ENCODE results near the gene EPHA2. TPM values are rescaled to one million over a fixed set of nuclear protein-coding genes. Genes with fewer than 3 reads are reported as not detected.
"Not testable (repeated sequence)": the region's sequence is repeated elsewhere in the genome, so short reads cannot be mapped to it uniquely, and the experiment has no call there.

Gene EPHA2
- total RNA-seq, 1 donor from 2014 or later, result 25.0 TPM

DNA sequence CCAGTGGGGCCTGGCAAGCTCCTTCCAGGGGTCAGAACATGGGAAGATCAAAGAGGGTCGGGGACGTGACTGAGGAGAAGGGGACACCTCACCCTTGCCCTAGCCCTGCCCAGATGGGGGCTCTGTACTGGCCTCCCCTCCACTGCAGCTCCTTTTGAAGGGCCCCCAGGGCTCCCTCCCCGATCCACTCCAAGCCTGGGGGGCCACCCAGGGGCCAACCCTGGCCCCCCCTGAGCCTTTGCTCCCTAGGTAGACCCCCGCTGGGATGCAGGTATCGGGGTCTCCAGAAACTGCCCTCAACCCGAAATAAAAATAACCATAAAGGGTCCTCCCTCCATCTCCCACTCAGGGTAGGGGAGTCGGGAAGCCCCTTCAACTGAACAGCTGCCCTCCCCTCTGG lies 45.0 kb downstream of the EPHA2 start:
- H3K36me3 Mint-ChIP-seq (ENCODE audit: low read depth), result peaks cover 3% of the 10 kb centered on the region
- H3K4me1 Mint-ChIP-seq, result peaks cover 8% of the 10 kb centered on the region
- DNase-seq (ENCODE audit: low read depth, low spot score), result no peak
- no peaks in the 10 kb centered on the region for H3K9me3 Mint-ChIP-seq
- TF ChIP-seq, protein P1, sequence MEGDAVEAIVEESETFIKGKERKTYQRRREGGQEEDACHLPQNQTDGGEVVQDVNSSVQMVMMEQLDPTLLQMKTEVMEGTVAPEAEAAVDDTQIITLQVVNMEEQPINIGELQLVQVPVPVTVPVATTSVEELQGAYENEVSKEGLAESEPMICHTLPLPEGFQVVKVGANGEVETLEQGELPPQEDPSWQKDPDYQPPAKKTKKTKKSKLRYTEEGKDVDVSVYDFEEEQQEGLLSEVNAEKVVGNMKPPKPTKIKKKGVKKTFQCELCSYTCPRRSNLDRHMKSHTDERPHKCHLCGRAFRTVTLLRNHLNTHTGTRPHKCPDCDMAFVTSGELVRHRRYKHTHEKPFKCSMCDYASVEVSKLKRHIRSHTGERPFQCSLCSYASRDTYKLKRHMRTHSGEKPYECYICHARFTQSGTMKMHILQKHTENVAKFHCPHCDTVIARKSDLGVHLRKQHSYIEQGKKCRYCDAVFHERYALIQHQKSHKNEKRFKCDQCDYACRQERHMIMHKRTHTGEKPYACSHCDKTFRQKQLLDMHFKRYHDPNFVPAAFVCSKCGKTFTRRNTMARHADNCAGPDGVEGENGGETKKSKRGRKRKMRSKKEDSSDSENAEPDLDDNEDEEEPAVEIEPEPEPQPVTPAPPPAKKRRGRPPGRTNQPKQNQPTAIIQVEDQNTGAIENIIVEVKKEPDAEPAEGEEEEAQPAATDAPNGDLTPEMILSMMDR (conservative IDR thresholded peaks at IDR 0.05), result no peak
- peak overlapping the region; percentile 91 for H3K27ac Mint-ChIP-seq (ENCODE audit: unreplicated experiment)
- peaks cover 7% of the 10 kb centered on the region for H3K27me3 Mint-ChIP-seq (ENCODE audit: low read depth)
- no peak overlapping the region for H3K4me3 Mint-ChIP-seq

DNA sequence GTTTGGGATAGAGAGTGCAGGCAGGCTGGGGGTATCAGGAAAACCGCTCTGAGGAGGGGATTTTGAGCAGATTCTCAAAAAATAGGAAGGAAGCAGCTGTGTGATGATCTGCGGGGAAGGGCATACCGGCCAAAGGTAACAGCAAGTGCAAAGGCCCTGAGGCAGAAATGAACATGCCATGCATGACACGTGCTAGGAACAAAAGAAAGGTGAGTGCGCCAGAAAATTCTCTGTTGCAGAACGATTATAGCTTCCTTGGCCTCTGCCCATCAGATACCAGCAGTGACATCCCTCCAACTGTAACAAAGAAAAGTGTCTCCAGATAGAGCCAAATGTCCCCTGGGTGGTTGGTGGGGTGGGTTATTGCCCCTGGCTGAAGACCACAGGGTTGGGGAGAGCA lies 45.4 kb downstream of the EPHA2 start:
- Mint-ChIP-seq H3K4me3 (no peak overlapping the region), H3K9me3 (no peaks in the 10 kb centered on the region), H3K27ac (ENCODE audit: unreplicated experiment) (no peak overlapping the region), H3K4me1 (peaks cover 8% of the 10 kb centered on the region), H3K27me3 (ENCODE audit: low read depth) (peaks cover 7% of the 10 kb centered on the region), H3K36me3 (ENCODE audit: low read depth) (peaks cover 3% of the 10 kb centered on the region)
- no peak for DNase-seq (ENCODE audit: low read depth, low spot score)
- TF ChIP-seq, protein P1 (conservative IDR thresholded peaks at IDR 0.05), result no peak

DNA sequence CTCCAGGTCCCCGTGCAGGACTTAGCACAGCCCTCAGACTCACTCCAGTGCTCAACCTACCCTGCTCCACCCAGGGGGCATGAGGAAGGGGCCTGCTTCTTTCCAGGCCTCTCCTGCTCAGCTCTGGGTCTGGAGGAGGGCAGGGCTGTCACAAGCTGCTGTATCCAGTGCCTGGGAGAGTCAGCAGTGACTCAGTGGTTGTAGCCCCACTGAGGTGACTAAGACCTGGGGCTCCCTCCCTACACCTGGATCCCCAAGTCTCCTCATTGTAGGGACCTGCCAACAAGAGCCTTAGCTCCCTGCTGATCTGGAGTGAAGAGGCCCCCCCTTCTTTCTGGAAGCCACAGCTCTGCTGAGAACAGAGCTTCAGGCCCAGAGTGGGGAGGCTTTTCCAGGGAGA lies 46.3 kb downstream of the EPHA2 start:
- H3K4me3 Mint-ChIP-seq, result no peak overlapping the region
- H3K9me3 Mint-ChIP-seq, result no peaks in the 10 kb centered on the region
- DNase-seq (ENCODE audit: low read depth, low spot score), result no peak
- H3K36me3 Mint-ChIP-seq (ENCODE audit: low read depth), result peaks cover 3% of the 10 kb centered on the region
- H3K27me3 Mint-ChIP-seq (ENCODE audit: low read depth), result peaks cover 7% of the 10 kb centered on the region
- no peak overlapping the region for H3K27ac Mint-ChIP-seq (ENCODE audit: unreplicated experiment)
- TF ChIP-seq, protein P1 (conservative IDR thresholded peaks at IDR 0.05), result no peak
- peaks cover 8% of the 10 kb centered on the region for H3K4me1 Mint-ChIP-seq

DNA sequence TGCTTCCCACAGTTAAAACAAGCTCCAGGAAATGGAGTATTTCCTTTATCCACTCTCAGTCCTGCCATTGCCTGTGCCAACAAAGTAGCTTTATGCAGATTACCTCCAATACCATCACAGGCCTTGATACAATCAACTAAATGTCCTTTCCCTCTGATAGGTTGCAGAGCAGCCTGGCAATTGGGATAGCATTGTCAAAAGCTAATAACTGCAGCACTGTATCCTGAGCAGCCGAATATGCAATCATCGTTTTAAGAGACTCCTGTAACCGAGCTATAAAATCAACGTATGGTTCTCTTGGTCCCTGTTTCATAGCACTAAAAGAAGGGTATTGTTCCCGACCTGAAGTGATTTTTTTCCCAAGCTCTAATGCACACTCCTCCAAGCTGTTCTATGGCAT lies 48.8 kb downstream of the EPHA2 start:
- H3K4me3 Mint-ChIP-seq; DNase-seq (ENCODE audit: low read depth, low spot score); H3K4me1 Mint-ChIP-seq; H3K27ac Mint-ChIP-seq (ENCODE audit: unreplicated experiment); H3K36me3 Mint-ChIP-seq (ENCODE audit: low read depth); H3K9me3 Mint-ChIP-seq: not testable (repeated sequence)
- peaks cover 12% of the 10 kb centered on the region for H3K27me3 Mint-ChIP-seq (ENCODE audit: low read depth)

DNA sequence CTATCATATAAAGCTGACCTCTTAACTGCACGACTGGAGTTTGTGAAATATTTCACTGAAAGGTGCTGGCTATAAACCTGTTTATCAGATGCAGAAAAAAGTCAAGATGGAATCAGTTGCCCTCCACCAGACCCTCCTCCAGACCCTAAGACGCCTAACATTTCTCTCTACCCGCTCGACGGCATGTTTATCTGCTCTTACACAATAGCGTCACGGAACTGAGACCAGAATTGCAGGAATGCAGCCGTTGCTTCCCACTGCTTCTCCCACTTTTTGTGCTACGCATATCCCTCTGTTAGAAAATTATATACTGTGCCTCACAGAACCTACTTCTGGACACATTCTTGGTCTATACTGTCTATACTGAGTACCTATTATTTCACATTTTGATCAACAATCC lies 54.2 kb downstream of the EPHA2 start:
- Mint-ChIP-seq H3K4me1 (no peaks in the 10 kb centered on the region), H3K36me3 (ENCODE audit: low read depth) (no peaks in the 10 kb centered on the region), H3K9me3 (no peaks in the 10 kb centered on the region), H3K27ac (ENCODE audit: unreplicated experiment) (no peak overlapping the region), H3K4me3 (no peak overlapping the region), H3K27me3 (ENCODE audit: low read depth) (peaks cover 8% of the 10 kb centered on the region)
- DNase-seq (ENCODE audit: low read depth, low spot score), result no peak
- TF ChIP-seq, protein P1 (conservative IDR thresholded peaks at IDR 0.05), result no peak

DNA sequence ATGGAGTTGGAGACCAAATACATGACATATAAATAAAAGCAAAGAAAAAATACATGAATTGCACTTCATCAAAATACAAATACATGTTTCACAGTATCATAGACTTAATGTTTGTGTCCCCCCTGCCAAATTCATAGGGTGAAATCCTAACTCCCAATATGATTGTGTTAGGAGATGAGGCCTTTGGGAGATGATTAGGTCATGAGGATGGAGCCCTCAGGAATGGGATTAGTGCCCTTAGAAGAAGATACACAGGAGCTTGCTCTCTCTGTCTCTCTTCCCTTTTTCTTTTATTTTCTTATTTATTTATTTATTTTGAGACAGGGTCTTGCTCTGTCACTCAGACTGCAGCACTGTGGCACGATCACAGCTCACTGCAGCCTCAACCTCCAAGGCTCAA lies 56.5 kb downstream of the EPHA2 start:
- Mint-ChIP-seq H3K36me3 (ENCODE audit: low read depth) (no peaks in the 10 kb centered on the region), H3K27ac (ENCODE audit: unreplicated experiment) (no peak overlapping the region), H3K9me3 (no peaks in the 10 kb centered on the region), H3K4me3 (no peak overlapping the region), H3K27me3 (ENCODE audit: low read depth) (peaks cover 5% of the 10 kb centered on the region), H3K4me1 (no peaks in the 10 kb centered on the region)
- no peak for DNase-seq (ENCODE audit: low read depth, low spot score)
- TF ChIP-seq, protein P1 (conservative IDR thresholded peaks at IDR 0.05), result no peak
